Measurements from ENCODE around the gene CREBL2. TPM values are rescaled to one million over a fixed set of nuclear protein-coding genes. Genes with fewer than 3 reads are reported as not detected.
A peak's percentile ranks its signal among the peaks of the same experiment; 100 is the strongest.

CREBL2 gene
- total and polyA plus RNA-seq, 2 of the 13 experiments (the other 11 are each of a cell fraction or from before 2014, with no cell fraction given): 6.9 to 8.4 TPM

DNA sequence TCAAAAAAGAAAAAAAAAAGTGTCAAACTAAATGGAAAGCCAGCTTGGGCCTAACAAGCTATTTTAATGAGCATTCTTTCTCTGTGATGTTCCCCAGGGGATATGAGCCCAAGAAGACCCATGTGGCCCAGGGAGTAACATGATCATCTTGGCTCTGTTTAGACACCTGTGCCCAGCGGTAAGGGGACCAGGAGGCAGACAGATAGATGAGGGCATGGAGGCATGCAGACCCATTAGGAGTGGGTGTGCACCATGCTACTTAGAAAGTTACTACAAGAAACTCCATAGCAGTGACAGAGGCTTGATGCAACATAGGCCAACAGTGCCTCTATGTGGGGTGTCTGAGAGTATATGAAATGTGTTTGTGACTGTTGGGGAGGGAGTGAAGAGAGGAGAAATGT lies 3.1 kb upstream of the CREBL2 start:
- WGBS (ENCODE audit: low lambda C conversion rate): 100% methylated on average over 1 of the region's 1 CpG
- intact Hi-C loops (cut with micrococcal nuclease; ENCODE audit: unreplicated experiment): no loop called here
- CTCF ChIA-PET (ENCODE audit: low intra/inter-chr PET ratio, low total read pairs): no interaction called here

DNA sequence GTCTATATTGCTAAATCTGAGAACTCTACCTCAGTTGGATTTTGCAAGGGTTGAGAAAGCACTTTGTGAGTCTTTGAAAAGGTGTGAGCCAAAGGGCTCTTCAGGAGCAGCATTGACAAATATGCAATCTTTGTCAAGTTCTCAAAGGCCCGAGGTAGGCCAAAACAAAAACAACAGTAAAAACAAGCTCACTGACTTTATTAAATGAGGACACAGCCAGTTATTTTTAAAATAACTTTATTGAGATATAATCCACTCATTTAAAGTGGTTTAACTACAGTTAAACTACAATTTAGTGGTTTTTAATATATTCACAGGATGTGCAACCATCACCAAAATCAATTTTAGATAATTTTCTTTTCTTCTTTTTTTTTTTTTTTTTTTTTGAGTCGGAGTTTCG lies 2.0 kb upstream of the CREBL2 start:
- no peak for TF ChIP-seq CENPX (CRISPR knock-in tag; IDR thresholded peaks at IDR 0.05)
- TF ChIP-seq PCBP1 (IDR thresholded peaks at IDR 0.05; ENCODE audit: borderline replicate concordance, low read depth, low read length): no peak
- no peak for TF ChIP-seq TCF12 (IDR thresholded peaks at IDR 0.05)
- no peak for TF ChIP-seq TCF12 (CRISPR knock-in tag; IDR thresholded peaks at IDR 0.05)
- TF ChIP-seq, protein P1, sequence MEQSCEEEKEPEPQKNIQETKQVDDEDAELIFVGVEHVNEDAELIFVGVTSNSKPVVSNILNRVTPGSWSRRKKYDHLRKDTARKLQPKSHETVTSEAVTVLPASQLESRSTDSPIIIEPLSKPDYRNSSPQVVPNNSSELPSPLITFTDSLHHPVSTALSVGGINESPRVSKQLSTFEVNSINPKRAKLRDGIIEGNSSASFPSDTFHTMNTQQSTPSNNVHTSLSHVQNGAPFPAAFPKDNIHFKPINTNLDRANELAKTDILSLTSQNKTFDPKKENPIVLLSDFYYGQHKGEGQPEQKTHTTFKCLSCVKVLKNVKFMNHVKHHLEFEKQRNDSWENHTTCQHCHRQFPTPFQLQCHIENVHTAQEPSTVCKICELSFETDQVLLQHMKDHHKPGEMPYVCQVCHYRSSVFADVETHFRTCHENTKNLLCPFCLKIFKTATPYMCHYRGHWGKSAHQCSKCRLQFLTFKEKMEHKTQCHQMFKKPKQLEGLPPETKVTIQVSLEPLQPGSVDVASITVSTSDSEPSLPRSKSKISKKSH (CRISPR knock-in tag; IDR thresholded peaks at IDR 0.05; ENCODE audit: borderline replicate concordance): no peak
- TF ChIP-seq FOXK1 (CRISPR knock-in tag; IDR thresholded peaks at IDR 0.05; ENCODE audit: borderline replicate concordance, low read depth): no peak
- no peak for TF ChIP-seq THAP11 (CRISPR knock-in tag; IDR thresholded peaks at IDR 0.05)
- Histone ChIP-seq H2AFZ (ENCODE audit: low read length) (no peak overlapping the region), H3K4me1 (ENCODE audit: insufficient read depth, low read length) (peaks cover 46% of the 10 kb centered on the region), H3K27me3 (ENCODE audit: control insufficient read depth in 1 of 2, insufficient read depth in 2 of 2, low read length in 2 of 2) (no peaks in the 10 kb centered on the region), H3K9ac (ENCODE audit: insufficient read depth, low read depth, low read length) (no peak overlapping the region), H3K9me3 (ENCODE audit: low read length) (no peaks in the 10 kb centered on the region), H4K20me1 (ENCODE audit: insufficient read depth, low read length) (no peaks in the 10 kb centered on the region), H3K79me2 (ENCODE audit: insufficient read depth, low read length) (peaks cover 16% of the 10 kb centered on the region), H3K36me3 (replicated peaks in 1 of 2; ENCODE audit: control insufficient read depth in 1 of 2, insufficient read depth in 2 of 2, low read length in 2 of 2) (0 out of 5 replicates have a peak, but pooled peaks cover 0 to 2% of the 10 kb centered on the region in 2 experiments), H3K4me2 (ENCODE audit: low read depth, low read length) (no peak overlapping the region), H3K27ac (ENCODE audit: extremely low read length, insufficient read depth, low read length) (no peak overlapping the region), H3K4me3 (replicated peaks in 1 of 3; ENCODE audit: insufficient read depth in 1 of 3, low read depth in 2 of 3, low read length in 3 of 3) (no peak overlapping the region)
- 77% methylated on average over 3 of the region's 3 CpGs for WGBS (ENCODE audit: low lambda C conversion rate)
- BruUV-seq (replicated peaks): no TSS peak
- in situ Hi-C loops (cut with HindIII; ENCODE audit: extremely low pct_ligation_motif_present, low pct_unique_long_range_greater_than_20kb) (no loop called here), intact Hi-C loops (cut with micrococcal nuclease; ENCODE audit: unreplicated experiment) (loop anchor here (5.0 kb wide), 1 partner anchor 47 kb away; the partner anchor contains the start of gene DUSP16)
- POLR2A ChIA-PET: no interaction called here
- CTCF ChIA-PET (ENCODE audit: low intra/inter-chr PET ratio, low total read pairs): no interaction called here
- DNase-seq (ENCODE audit: low spot score) (no peak), FAIRE-seq (no peak), ATAC-seq (no peak)

More for the DNA sequence above, 3.1 kb upstream of the CREBL2 start:
- Histone ChIP-seq H3K27ac (ENCODE audit: extremely low read length, insufficient read depth, low read length) (no peak overlapping the region), H3K9me3 (ENCODE audit: low read length) (no peaks in the 10 kb centered on the region), H3K4me2 (ENCODE audit: low read depth, low read length) (no peak overlapping the region), H3K4me3 (replicated peaks in 1 of 3; ENCODE audit: insufficient read depth in 1 of 3, low read depth in 2 of 3, low read length in 3 of 3) (no peak overlapping the region), H3K4me1 (ENCODE audit: insufficient read depth, low read length) (peaks cover 45% of the 10 kb centered on the region), H2AFZ (ENCODE audit: low read length) (no peak overlapping the region), H3K36me3 (replicated peaks in 1 of 2; ENCODE audit: control insufficient read depth in 1 of 2, insufficient read depth in 2 of 2, low read length in 2 of 2) (no peaks in the 10 kb centered on the region), H3K27me3 (ENCODE audit: control insufficient read depth in 1 of 2, insufficient read depth in 2 of 2, low read length in 2 of 2) (no peaks in the 10 kb centered on the region), H3K9ac (ENCODE audit: insufficient read depth, low read depth, low read length) (no peak overlapping the region), H4K20me1 (ENCODE audit: insufficient read depth, low read length) (no peaks in the 10 kb centered on the region), H3K79me2 (ENCODE audit: insufficient read depth, low read length) (peaks cover 12% of the 10 kb centered on the region)
- ATAC-seq: no peak
- TF ChIP-seq SMC3 (IDR thresholded peaks at IDR 0.05; ENCODE audit: low read length): peak; percentile 49; the same call in 1 of the 2 replicates
- TF ChIP-seq STAG1 (CRISPR knock-in tag; IDR thresholded peaks at IDR 0.05): peak; percentile 73
- TF ChIP-seq, protein P2, sequence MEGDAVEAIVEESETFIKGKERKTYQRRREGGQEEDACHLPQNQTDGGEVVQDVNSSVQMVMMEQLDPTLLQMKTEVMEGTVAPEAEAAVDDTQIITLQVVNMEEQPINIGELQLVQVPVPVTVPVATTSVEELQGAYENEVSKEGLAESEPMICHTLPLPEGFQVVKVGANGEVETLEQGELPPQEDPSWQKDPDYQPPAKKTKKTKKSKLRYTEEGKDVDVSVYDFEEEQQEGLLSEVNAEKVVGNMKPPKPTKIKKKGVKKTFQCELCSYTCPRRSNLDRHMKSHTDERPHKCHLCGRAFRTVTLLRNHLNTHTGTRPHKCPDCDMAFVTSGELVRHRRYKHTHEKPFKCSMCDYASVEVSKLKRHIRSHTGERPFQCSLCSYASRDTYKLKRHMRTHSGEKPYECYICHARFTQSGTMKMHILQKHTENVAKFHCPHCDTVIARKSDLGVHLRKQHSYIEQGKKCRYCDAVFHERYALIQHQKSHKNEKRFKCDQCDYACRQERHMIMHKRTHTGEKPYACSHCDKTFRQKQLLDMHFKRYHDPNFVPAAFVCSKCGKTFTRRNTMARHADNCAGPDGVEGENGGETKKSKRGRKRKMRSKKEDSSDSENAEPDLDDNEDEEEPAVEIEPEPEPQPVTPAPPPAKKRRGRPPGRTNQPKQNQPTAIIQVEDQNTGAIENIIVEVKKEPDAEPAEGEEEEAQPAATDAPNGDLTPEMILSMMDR (CRISPR knock-in tag; IDR thresholded peaks at IDR 0.05): peak; percentile 58
- TF ChIP-seq ZNF10 (CRISPR knock-in tag; IDR thresholded peaks at IDR 0.05; ENCODE audit: borderline replicate concordance, low read depth): no peak
- DNase-seq (ENCODE audit: low spot score): peak; percentile 25
- no TSS peak for BruUV-seq (replicated peaks)
- POLR2A ChIA-PET: no interaction called here
- in situ Hi-C loops (cut with HindIII; ENCODE audit: extremely low pct_ligation_motif_present, low pct_unique_long_range_greater_than_20kb): no loop called here
- no peak for FAIRE-seq

All from HepG2 (cell line).